ENCODE results near the gene PGM2L1. TPM values are rescaled to one million over a fixed set of nuclear protein-coding genes. Genes with fewer than 3 reads are reported as not detected.

The PGM2L1 gene
- total and polyA plus RNA-seq, 2 experiments from 2014 or later, result 32.6 to 44.4 TPM

DNA sequence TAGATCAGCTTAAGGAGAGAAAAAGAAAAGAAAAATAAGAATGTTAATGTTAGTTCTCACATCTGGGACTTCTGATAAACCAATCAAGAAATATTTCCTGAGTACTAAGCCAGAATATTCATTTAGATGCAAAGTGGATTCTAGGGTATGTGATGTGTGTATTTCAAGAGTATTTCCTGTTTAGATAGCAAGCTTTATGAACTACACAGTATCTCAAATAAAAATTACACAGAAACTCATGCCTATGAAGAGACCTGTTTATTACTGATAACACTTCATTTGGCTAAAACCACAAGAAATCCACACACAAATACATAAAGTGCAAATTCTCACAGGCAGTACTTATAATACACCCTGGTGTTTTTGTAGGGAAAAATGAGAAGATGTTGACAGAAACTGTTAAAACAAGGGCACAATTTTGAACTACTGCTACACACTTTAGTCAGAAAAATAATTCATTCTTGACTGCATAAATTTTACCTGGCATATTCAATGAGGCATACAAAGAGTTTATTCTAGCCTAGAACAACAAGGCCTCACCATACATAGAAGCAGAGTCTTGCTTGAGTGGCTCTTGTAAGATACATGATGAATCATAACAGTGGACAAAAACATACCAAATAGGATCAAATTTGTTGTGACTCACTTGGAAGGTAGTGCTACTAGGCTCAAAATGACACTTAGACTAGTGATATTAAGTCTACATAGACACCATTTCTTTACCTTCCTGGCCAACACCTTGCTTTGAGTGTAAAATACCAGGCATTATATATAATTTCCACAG, 68.0 kb downstream of the PGM2L1 start (continued):
- TF ChIP-seq, protein P1, sequence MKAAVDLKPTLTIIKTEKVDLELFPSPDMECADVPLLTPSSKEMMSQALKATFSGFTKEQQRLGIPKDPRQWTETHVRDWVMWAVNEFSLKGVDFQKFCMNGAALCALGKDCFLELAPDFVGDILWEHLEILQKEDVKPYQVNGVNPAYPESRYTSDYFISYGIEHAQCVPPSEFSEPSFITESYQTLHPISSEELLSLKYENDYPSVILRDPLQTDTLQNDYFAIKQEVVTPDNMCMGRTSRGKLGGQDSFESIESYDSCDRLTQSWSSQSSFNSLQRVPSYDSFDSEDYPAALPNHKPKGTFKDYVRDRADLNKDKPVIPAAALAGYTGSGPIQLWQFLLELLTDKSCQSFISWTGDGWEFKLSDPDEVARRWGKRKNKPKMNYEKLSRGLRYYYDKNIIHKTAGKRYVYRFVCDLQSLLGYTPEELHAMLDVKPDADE (IDR thresholded peaks at IDR 0.05), result no peak
- TF ChIP-seq, protein P2, sequence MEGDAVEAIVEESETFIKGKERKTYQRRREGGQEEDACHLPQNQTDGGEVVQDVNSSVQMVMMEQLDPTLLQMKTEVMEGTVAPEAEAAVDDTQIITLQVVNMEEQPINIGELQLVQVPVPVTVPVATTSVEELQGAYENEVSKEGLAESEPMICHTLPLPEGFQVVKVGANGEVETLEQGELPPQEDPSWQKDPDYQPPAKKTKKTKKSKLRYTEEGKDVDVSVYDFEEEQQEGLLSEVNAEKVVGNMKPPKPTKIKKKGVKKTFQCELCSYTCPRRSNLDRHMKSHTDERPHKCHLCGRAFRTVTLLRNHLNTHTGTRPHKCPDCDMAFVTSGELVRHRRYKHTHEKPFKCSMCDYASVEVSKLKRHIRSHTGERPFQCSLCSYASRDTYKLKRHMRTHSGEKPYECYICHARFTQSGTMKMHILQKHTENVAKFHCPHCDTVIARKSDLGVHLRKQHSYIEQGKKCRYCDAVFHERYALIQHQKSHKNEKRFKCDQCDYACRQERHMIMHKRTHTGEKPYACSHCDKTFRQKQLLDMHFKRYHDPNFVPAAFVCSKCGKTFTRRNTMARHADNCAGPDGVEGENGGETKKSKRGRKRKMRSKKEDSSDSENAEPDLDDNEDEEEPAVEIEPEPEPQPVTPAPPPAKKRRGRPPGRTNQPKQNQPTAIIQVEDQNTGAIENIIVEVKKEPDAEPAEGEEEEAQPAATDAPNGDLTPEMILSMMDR (conservative IDR thresholded peaks at IDR 0.05; ENCODE audit: low read depth in 2 of 2), result no peak
- TF ChIP-seq ZNF331 (CRISPR knock-in tag; IDR thresholded peaks at IDR 0.05; ENCODE audit: low read depth), result no peak
- TF ChIP-seq JUNB (IDR thresholded peaks at IDR 0.05; ENCODE audit: unreplicated experiment), result no peak
- no peak for TF ChIP-seq POLR2AphosphoS5 (IDR thresholded peaks at IDR 0.05; ENCODE audit: low read depth)
- no peak for TF ChIP-seq NANOG (IDR thresholded peaks at IDR 0.05; ENCODE audit: borderline replicate concordance)
- no peak for TF ChIP-seq EZH2 (IDR thresholded peaks at IDR 0.05; ENCODE audit: low read depth, unreplicated experiment)

DNA sequence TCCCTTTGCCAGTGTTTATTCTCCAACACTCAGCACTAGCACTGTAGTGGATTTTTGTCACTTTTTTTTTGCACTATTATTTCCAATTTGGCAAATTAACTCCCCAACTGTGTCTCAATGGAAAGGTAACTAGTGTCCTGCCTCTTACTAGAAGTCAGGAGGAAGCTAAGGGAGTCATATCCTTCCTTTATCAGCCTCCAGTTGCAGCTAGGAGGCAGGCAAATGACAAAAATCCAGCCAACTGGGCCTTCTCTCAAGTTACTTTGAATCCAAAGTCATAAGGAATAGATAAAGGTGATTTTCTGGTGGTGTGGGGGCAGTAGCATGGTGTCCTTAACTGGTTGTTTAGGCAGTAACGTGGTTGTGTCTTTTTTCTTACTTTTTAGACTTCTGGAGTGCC, 71.2 kb downstream of the PGM2L1 start:
- Mint-ChIP-seq H3K27ac (no peak overlapping the region), H3K27me3 (ENCODE audit: insufficient read depth, low read depth, poor library complexity) (peaks cover 4% of the 10 kb centered on the region), H3K4me3 (no peak overlapping the region), H3K36me3 (ENCODE audit: low read depth) (peaks cover 15% of the 10 kb centered on the region), H3K9me3 (peaks cover 10% of the 10 kb centered on the region), H3K4me1 (peaks cover 7% of the 10 kb centered on the region)
- no peak overlapping the region for H3K4me3 ChIP-seq
- H3K4me2 ChIP-seq, result no peak overlapping the region
- no peaks in the 10 kb centered on the region for H3K27me3 ChIP-seq (ENCODE audit: insufficient read depth)
- no peak for ATAC-seq
- H3K27ac ChIP-seq (ENCODE audit: low read depth), result no peak overlapping the region; the same call in 1 of the 2 replicates
- no peaks in the 10 kb centered on the region for H3K9me2 ChIP-seq (ENCODE audit: insufficient read depth)
- no peaks in the 10 kb centered on the region for H3F3A ChIP-seq (replicated peaks; ENCODE audit: low read depth)
- no peak for DNase-seq (ENCODE audit: low spot score)
- no peaks in the 10 kb centered on the region for H3K4me1 ChIP-seq (ENCODE audit: insufficient read depth)
- peaks cover 3% of the 10 kb centered on the region; the same call in 1 of the 2 replicates for H3K36me3 ChIP-seq (ENCODE audit: insufficient read depth)
- no peak overlapping the region for H2AFZ ChIP-seq
- no peaks in the 10 kb centered on the region for H4K20me1 ChIP-seq (replicated peaks; ENCODE audit: insufficient read depth)
- no peaks in the 10 kb centered on the region for H3K79me2 ChIP-seq (replicated peaks; ENCODE audit: insufficient read depth)
- no peak for TF ChIP-seq EZH2 (IDR thresholded peaks at IDR 0.05; ENCODE audit: low read depth, unreplicated experiment)
- no peak for TF ChIP-seq ZNF114 (CRISPR knock-in tag; IDR thresholded peaks at IDR 0.05)
- TF ChIP-seq EZH2phosphoT487 (IDR thresholded peaks at IDR 0.05; ENCODE audit: unreplicated experiment), result no peak
- TF ChIP-seq NANOG (IDR thresholded peaks at IDR 0.05; ENCODE audit: borderline replicate concordance), result no peak
- TF ChIP-seq, protein P3, sequence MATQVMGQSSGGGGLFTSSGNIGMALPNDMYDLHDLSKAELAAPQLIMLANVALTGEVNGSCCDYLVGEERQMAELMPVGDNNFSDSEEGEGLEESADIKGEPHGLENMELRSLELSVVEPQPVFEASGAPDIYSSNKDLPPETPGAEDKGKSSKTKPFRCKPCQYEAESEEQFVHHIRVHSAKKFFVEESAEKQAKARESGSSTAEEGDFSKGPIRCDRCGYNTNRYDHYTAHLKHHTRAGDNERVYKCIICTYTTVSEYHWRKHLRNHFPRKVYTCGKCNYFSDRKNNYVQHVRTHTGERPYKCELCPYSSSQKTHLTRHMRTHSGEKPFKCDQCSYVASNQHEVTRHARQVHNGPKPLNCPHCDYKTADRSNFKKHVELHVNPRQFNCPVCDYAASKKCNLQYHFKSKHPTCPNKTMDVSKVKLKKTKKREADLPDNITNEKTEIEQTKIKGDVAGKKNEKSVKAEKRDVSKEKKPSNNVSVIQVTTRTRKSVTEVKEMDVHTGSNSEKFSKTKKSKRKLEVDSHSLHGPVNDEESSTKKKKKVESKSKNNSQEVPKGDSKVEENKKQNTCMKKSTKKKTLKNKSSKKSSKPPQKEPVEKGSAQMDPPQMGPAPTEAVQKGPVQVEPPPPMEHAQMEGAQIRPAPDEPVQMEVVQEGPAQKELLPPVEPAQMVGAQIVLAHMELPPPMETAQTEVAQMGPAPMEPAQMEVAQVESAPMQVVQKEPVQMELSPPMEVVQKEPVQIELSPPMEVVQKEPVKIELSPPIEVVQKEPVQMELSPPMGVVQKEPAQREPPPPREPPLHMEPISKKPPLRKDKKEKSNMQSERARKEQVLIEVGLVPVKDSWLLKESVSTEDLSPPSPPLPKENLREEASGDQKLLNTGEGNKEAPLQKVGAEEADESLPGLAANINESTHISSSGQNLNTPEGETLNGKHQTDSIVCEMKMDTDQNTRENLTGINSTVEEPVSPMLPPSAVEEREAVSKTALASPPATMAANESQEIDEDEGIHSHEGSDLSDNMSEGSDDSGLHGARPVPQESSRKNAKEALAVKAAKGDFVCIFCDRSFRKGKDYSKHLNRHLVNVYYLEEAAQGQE (IDR thresholded peaks at IDR 0.05; ENCODE audit: unreplicated experiment), result no peak
- no peak for TF ChIP-seq STAT1 (IDR thresholded peaks at IDR 0.05; ENCODE audit: unreplicated experiment)
- no peak for TF ChIP-seq CREB1 (CRISPR knock-in tag; IDR thresholded peaks at IDR 0.05; ENCODE audit: low read depth)
- no peak for TF ChIP-seq JUNB (IDR thresholded peaks at IDR 0.05; ENCODE audit: unreplicated experiment)
- TF ChIP-seq POLR2AphosphoS5 (IDR thresholded peaks at IDR 0.05; ENCODE audit: low read depth), result no peak
